Medulla oblongata (tissue), 1 donor: ENCODE results near the gene DYNC1H1.

Experiments used
- DNase-seq: peaks from one replicate; pipeline ENCODE4 v3.0.0-alpha.2; 2015; ENCODE audit errors: extremely low spot score

Gene DYNC1H1

DNA sequence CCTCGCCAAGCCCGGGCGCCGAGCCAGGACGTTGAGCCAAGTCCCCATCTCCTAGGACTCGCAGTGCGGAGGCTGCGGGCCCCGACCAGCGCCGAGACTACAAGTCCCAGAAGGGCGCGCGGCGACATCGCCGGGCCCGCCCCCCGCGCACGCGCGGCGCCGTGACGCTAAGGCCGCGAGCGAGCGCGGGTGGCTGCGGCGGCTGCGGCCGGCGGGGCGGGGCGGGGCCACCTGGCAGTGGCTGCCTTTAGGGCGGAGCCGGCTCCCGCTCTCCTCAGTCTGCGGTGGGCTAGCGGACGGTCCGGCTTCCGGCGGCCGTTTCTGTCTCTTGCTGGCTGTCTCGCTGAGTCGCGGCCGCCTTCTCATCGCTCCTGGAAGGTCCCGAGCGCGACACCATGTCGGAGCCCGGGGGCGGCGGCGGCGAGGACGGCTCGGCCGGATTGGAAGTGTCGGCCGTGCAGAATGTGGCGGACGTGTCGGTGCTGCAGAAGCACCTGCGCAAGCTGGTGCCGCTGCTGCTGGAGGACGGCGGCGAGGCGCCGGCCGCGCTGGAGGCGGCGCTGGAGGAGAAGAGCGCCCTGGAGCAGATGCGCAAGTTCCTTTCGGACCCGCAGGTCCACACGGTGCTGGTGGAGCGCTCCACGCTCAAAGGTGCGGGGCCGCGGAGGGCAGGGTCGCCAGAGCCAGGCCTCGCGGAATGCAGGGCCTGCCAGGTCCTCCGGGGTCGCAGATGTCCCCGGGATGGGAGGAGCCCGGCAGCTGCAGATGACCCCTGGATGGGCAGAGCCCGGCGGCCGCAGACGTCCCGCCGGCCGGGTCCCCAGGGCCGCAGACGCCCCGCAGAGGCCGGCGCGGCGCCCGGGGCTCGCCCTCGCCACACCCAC lies at the start of gene DYNC1H1:
DYNC1H1 (plus strand) TSS at position 277 of the 884 bp plus-strand sequence; CDS start at position 396, 119 bp downstream.
- peak; percentile 96 for DNase-seq

- DNase-seq: no peak
Observed at GRCh38 chr14:101915871-101916815, 48.2 kb upstream of the DYNC1H1 start.

DNA sequence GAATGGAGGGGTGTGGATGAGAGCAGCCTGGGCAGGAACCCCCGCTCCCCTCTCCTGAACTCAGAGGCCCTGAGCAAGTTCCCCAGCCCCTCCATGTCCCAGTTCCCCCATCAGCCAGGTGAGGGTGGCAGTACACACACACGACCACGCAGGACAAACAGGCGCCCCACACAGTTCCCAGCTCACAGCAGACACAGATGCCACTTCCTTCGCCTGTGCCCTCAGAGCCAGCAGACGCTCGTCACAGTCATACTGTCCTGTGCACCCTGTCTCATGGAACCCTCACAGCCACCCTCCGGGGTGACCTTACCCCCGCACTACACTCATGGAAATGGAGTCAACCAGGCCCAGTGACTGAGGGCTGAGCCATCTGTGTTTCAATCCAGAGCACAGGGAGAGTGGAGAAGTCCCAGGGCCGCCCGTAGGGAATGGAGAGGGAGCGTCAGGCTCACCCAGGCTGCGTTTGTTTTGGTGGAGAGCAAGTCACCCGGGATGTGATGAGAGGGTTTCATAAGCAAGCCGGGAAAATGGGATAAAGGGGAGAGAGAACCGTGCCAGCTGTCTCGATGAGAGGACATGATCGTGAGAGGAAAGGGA lies 47.5 kb upstream of the DYNC1H1 start:
- no peak for DNase-seq

DNA sequence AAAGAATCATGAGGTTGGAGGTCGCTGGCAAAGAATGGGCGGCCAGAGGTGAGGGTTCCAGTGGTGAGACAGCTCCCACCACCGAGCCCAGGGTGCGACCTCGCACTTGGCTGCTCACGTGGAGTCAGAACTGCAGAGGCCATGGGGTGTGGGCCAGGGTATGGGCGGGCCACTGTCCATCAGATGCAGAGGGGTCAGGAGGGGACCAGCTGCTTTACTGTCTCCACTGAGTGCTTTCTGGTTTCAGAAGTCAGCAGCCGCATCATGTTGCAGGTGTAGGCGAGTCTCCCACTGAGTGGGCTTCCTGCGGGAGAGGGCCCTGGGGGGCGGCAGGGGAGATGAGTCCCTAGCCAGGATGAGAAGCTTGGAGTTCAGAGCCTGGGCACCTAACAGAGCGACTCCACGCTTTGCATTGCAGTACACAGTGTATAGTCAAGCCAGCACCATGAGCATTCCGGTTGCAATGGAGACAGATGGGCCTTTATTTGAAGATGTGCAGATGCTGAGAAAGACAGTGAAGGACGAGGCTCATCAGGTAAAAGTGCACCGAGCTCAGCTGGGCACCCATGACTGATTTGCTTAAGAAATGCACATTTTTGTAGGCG lies 46.9 kb upstream of the DYNC1H1 start:
- DNase-seq: no peak

DNA sequence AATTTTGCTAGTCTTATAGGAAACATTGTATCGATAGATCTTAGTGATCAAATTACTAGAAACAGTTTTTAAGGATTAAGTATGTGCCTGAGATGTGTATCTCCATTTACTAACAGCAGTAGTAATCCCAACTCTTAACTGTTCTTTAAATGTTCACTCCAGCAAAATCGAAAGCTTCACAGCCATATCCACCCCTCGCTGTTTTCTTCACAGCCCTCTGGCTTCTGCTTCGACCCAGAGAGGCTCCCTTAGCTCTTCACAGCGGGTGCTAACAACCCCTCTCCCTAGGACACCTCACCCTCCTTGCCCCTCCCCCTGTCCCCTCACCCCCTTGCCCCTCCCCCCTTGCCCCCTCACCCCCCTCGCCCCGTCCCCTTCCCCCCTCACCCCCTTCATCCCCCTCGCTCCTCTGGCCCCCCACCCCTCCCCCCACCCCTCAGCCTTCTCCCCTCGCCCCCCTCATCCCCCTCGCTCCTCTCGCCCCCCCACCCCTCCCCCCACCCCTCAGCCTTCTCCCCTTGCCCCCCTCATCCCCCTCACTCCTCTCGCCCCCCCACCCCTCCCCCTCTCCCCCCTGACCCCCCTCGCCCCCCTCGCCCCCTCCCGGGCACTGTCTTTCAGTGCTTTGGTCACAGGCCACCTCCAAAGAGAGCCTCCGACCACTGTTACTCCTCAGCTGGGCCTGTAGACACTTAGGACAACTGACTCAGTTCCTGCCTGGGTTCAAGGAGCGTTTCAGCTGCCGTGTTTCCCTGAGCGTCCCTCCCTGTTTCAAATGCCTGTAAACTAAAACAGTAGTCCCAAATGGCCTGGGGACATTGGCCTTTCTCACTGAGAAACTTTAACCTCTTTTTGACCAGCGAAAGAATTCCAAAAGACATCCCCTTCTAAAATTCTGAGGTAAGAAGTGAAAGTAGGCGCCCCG lies 46.0 kb upstream of the DYNC1H1 start:
- no peak for DNase-seq

- no peak for DNase-seq
Observed at GRCh38 chr14:101920271-101920670, 44.1 kb upstream of the DYNC1H1 start.

DNA sequence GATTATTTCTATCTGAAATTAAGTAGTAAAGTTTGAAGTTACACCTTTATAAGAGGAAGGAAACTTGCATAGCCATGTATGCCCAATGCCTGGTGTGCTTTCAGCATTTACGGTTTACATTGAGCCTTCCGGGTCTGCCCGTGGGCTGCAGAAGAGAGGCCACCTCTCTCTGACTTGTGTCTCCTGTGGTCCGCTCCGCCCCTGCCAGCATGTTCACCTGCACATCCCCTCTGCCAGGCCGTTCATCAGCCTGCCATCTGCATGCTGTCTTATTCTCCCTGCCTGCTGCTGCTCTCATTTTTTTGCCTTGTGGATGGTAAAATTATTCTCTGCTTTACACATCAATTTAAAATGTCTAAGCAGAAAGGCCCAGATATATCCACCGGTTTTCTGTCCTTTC lies 41.5 kb upstream of the DYNC1H1 start:
- no peak for DNase-seq

DNA sequence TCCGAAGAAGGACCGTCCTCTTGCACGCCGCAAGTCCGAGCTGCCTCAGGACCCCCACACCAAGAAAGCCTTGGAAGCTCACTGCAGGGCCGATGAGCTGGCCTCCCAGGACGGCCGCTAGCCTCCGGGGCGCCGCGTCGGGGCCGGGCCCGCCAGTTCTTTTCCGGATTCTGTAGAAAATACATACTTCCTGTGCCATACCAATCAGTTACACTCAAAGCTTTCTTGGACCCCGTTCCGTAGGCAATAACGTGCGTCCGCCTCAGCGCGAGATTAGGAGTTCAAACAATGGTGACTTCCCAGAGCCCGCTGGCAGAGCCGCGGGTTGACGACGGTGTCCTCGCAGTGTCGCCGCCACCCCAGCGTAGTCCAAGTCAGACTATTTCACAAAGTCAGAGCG lies 39.2 kb upstream of the DYNC1H1 start:
- no peak for DNase-seq

DNA sequence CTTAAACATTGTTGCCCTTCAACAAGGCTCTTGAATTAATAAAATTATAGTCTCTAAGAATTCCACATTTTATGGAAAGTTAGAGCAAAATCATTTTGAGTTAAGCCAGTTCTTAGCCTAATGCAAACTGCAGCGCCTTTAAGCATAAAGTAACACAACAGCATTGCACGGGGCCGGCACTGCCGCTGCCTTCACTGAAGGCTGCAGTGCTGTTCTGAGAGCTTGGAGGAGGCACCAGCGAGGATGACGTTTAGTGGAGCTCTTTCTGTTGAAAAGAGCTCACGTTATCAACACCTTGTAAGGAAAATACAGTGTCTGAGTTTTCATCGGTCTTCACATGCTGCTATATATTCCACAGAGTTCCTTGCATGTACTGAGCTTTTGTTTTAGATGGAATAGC lies 38.3 kb upstream of the DYNC1H1 start:
- no peak for DNase-seq

DNA sequence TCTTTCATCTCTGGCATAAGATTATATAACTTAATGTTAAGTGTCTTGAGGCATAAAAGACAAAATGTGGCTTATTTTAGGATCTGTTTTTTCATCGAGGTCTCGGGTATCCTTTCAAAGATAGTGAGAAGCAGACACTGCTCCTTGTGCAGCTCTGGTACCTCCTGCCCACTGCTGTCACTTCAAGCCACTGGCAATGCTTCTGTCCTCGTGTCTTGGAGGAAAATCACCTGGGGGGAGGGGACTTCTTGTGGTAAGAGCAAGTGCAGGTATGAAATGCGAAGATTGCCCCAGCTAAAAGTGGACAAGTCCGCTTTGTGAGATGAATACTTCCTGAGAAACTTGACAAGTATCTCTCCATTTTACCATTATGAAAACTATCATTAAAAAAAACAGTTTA lies 37.8 kb upstream of the DYNC1H1 start:
- no peak for DNase-seq

DNA sequence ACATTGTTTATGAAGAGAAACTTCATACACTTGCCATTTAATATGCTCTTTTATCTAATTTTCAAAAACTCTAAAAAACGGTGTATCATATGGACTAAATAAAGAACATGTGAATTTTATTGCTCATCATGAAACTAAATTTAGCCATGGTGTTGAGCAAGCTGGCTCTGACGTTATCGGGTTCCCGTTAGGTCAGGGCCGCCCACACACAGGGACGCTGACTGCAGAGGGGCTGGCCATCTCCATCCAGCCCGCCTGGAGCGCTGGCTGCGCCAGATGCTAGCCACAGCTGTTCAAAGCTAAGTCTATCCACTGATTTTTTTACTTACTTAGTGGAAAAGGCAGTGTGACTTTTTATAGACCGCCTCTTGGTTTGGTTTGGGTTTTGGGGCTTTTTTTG lies 36.5 kb upstream of the DYNC1H1 start:
- no peak for DNase-seq

DNA sequence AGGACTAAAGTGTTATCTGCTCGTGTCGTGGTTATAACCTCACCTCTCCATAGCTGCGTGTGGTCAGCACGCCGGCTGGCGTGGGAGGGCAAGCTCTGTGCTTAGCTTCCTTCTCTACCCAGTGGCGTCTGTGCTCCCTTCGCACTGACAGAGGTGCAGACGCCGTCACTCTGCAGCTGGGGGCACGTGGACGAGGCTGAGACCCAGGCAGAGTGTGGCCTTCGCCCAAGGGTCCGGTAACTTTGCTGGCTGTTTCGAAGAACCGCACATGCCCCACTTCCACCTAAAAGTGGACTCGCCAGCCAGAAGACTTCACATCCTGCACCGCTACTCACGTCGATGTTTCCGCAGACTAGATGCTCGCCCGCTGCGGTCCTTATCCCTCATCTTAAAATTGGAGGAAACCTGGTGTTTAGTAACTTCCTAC lies 35.9 kb upstream of the DYNC1H1 start:
- no peak for DNase-seq

GRCh38 chr14:101929096-101929495 lies 35.3 kb upstream of the DYNC1H1 start:
- no peak for DNase-seq

- no peak for DNase-seq
Observed at GRCh38 chr14:101929946-101930345, 34.4 kb upstream of the DYNC1H1 start.

GRCh38 chr14:101932673-101933072 lies 31.7 kb upstream of the DYNC1H1 start:
- no peak for DNase-seq

DNA sequence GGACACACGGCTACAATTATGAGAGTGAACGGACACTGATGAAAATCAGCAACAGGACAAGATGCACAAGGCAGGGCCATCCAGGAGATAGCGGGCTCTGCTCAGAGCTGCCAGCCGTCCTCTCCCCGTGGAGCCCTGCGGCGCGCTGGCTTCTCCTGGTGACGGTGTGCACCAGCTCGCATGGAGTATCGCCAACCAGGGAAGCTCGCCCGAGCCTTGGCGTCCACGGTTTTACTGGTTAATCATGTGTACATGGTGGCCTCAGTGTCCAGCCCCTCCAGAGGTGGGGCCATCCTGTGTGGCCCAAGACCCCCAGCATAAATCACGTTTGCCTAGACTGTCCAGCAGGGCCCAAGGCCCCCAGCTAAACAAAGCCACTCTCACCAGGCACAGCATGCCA lies 31.2 kb upstream of the DYNC1H1 start:
- DNase-seq: no peak

- no peak for DNase-seq
Observed at GRCh38 chr14:101934601-101935150, 29.7 kb upstream of the DYNC1H1 start.

- no peak for DNase-seq
Observed at GRCh38 chr14:101937926-101938767, 26.2 kb upstream of the DYNC1H1 start.

DNA sequence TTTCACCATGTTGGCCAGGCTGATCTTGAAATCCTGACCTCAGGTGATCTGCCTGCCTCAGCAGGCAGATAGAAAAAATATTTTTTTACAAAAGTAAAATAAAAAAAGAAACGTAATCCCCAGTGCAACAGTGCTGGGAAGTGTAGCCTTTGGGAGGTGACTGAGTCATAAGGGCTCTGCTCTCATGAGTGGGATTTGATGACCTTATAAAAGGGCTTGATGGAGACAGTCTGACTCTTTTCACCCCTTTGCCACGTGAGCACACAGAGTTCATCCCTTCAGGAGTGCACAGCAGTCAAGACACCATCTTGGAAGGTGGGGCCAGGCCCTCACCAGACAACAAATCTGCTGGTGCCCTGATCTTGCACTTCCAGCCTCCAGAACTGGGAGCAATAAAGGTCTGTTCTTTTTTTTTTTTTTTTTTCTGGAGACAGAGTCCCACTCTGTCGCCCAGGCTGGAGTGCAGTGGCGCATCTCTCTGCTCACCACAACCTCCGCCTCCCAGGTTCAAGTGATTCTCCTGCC lies 24.7 kb upstream of the DYNC1H1 start:
- no peak for DNase-seq
